IMR-90 (cell line): Measurements from ENCODE around the gene C1R. TPM values are rescaled to one million over a fixed set of nuclear protein-coding genes. Genes with fewer than 3 reads are reported as not detected.

Experiments
- ATAC-seq: fragments of 200-7000 bp; cut with Tn5 transposase; 2 replicates; pipeline ENCODE4 v1.9.1; 2020; ENCODE audit warnings: low read depth, mild to moderate bottlenecking, moderate library complexity
- BruUV-seq: library from RNA; stranded (reverse); fragments of 400-500 nt; replicated peaks from 2 replicates; lab custom pipeline; 2021; lab: Mats Ljungman, UMichigan
- CTCF ChIA-PET: fragments of 300-600 bp; formaldehyde crosslinking; extraction: SDS; loops from one replicate; lab custom pipeline; 2021; ENCODE audit warnings: antibody characterized with exemption; lab: Yijun Ruan, JAX
- POLR2A ChIA-PET: fragments of 300-600 bp; sonication (Branson Sonifier 250); formaldehyde crosslinking; loops from one replicate; lab custom pipeline; 2022; ENCODE audit warnings: antibody characterized with exemption; ENCODE audit not compliant: unreplicated experiment; lab: Charles Lee
- DNase-seq: peaks from one replicate; pipeline ENCODE4 v3.0.0; 2013
- H2AFZ ChIP-seq: replicated peaks from 2 replicates; pipeline ENCODE3; 2013; ENCODE audit warnings: low read length, mild to moderate bottlenecking; ENCODE audit not compliant: poor library complexity
- H2AK5ac ChIP-seq: 2 replicates; pipeline ENCODE4 v1.6.1; 2013; ENCODE audit warnings: low read depth, low read length, inconsistent platforms
- H2AK9ac ChIP-seq: replicated peaks from 2 replicates; pipeline ENCODE3; 2013; ENCODE audit warnings: mild to moderate bottlenecking, low read depth, low read length, moderate library complexity; ENCODE audit not compliant: poor library complexity
- H2BK120ac ChIP-seq: 2 replicates; pipeline ENCODE4 v1.6.1; 2013; ENCODE audit warnings: low read depth, low read length, inconsistent platforms
- H2BK15ac ChIP-seq: 3 replicates; pipeline ENCODE4 v1.6.1; 2013; ENCODE audit warnings: low read depth, low read length, inconsistent platforms
- H2BK20ac ChIP-seq: 2 replicates; pipeline ENCODE4 v1.6.1; 2013; ENCODE audit warnings: low read depth, mild to moderate bottlenecking, inconsistent platforms, low read length, moderate library complexity
- H2BK5ac ChIP-seq: 2 replicates; pipeline ENCODE4 v1.6.1; 2013; ENCODE audit warnings: mild to moderate bottlenecking, low read depth, low read length, inconsistent platforms; ENCODE audit not compliant: poor library complexity, severe bottlenecking
- H3K14ac ChIP-seq: replicated peaks from 2 replicates; pipeline ENCODE4 v1.6.1; 2013; ENCODE audit warnings: low read depth, low read length, inconsistent platforms
- H3K18ac ChIP-seq: 2 replicates; pipeline ENCODE4 v1.6.1; 2013; ENCODE audit warnings: low read depth, low read length, control low read depth
- H3K23ac ChIP-seq: 2 replicates; pipeline ENCODE4 v1.6.1; 2013; ENCODE audit warnings: low read depth, low read length, inconsistent platforms
- H3K27ac ChIP-seq: 2 replicates; pipeline ENCODE4 v1.5.1; 2013; ENCODE audit warnings: mild to moderate bottlenecking, control low read depth, low read length; ENCODE audit not compliant: insufficient read depth
- H3K27me3 ChIP-seq: 2 replicates; pipeline ENCODE4 v1.6.1; 2013; ENCODE audit warnings: low read length; ENCODE audit not compliant: control insufficient read depth, insufficient read depth
- H3K36me3 ChIP-seq: 2 replicates; pipeline ENCODE4 v1.6.1; 2013; ENCODE audit warnings: low read length, mixed read lengths; ENCODE audit not compliant: control insufficient read depth, insufficient read depth
- H3K4ac ChIP-seq: 2 replicates; pipeline ENCODE4 v1.6.1; 2013; ENCODE audit warnings: low read depth, low read length, inconsistent platforms
- H3K4me1 ChIP-seq: 2 replicates; pipeline ENCODE4 v1.6.1; 2013; ENCODE audit warnings: low read length, mixed read lengths; ENCODE audit not compliant: control insufficient read depth, insufficient read depth
- H3K4me2 ChIP-seq: 2 replicates; pipeline ENCODE4 v1.6.1; 2013; ENCODE audit warnings: low read depth, mild to moderate bottlenecking, control low read depth, low read length, moderate library complexity
- H3K4me3 ChIP-seq: 2 replicates; pipeline ENCODE4 v1.5.1; 2013; ENCODE audit warnings: low read depth, mild to moderate bottlenecking, control low read depth, low read length, moderate library complexity; ENCODE audit not compliant: insufficient read depth
- H3K56ac ChIP-seq: 2 replicates; pipeline ENCODE4 v1.6.1; 2013; ENCODE audit warnings: low read length, inconsistent platforms; ENCODE audit not compliant: insufficient read depth; ENCODE audit errors: extremely low read depth
- H3K79me1 ChIP-seq, 2 experiments: 2 replicates each; pipeline ENCODE4 v1.6.1; 2013; ENCODE audit warnings: low read length in 2 of 2, inconsistent platforms in 1 of 2, low read depth in 1 of 2
- H3K9ac ChIP-seq: 2 replicates; pipeline ENCODE4 v1.6.1; 2013; ENCODE audit warnings: low read depth, low read length, control low read depth
- H3K9me1 ChIP-seq: 2 replicates; pipeline ENCODE4 v1.6.1; 2013; ENCODE audit warnings: low read length, inconsistent platforms; ENCODE audit not compliant: insufficient read depth
- H3K9me3 ChIP-seq: 2 replicates; pipeline ENCODE4 v1.6.1; 2013; ENCODE audit warnings: low read length; ENCODE audit not compliant: control insufficient read depth, insufficient read depth
- H4K20me1 ChIP-seq: 2 replicates; pipeline ENCODE4 v1.6.1; 2013; ENCODE audit warnings: low read length, inconsistent platforms; ENCODE audit not compliant: insufficient read depth
- H4K5ac ChIP-seq: 2 replicates; pipeline ENCODE4 v1.6.1; 2013; ENCODE audit warnings: mild to moderate bottlenecking, low read depth, low read length, control low read depth
- H4K8ac ChIP-seq, 2 experiments: 2 replicates each; pipeline ENCODE4 v1.6.1; 2013; ENCODE audit warnings: low read depth in 2 of 2, low read length in 2 of 2, control low read depth in 1 of 2, inconsistent platforms in 1 of 2
- H4K91ac ChIP-seq: 2 replicates; pipeline ENCODE4 v1.6.1; 2013; ENCODE audit warnings: low read depth, low read length, inconsistent platforms; ENCODE audit not compliant: insufficient read depth
- BHLHE40 ChIP-seq: fragments of 150-350 bp; IDR thresholded peaks from 2 replicates; pipeline ENCODE4 v1.6.1; 2016; ENCODE audit warnings: mild to moderate bottlenecking, low read depth, low read length
- MAFK ChIP-seq: IDR thresholded peaks from 2 replicates; pipeline ENCODE4 v1.6.1; 2012; ENCODE audit warnings: low read depth, low read length, improper control_type of control experiment
- RCOR1 ChIP-seq: IDR thresholded peaks from 2 replicates; pipeline ENCODE4 v1.6.1; 2012; ENCODE audit warnings: mild to moderate bottlenecking, low read length, improper control_type of control experiment; ENCODE audit not compliant: insufficient replicate concordance
- WGBS, 2 experiments: methylation state at CpG; one replicate each; pipeline versions ENCODE4 v1.1.5 to v1.1.7; 2013; ENCODE audit warnings: missing lambda C conversion rate in 2 of 2; ENCODE audit not compliant: insufficient read length in 1 of 2; ENCODE audit errors: extremely low coverage in 2 of 2; 5-methylcytosine and 5-hydroxymethylcytosine counted together
- dilution Hi-C: fragments of 300-500 bp; cut with HindIII; formaldehyde crosslinking; loops from one replicate; pipeline ENCODE4 v1.14.3; 2018; ENCODE audit warnings: low sequenced_read_pairs; ENCODE audit not compliant: unreplicated experiment
- in situ Hi-C: fragments of 300-500 bp; cut with MboI; formaldehyde crosslinking; loops from 3 replicates; pipeline ENCODE4 v1.14.3; 2019; ENCODE audit warnings: low sequenced_read_pairs, inconsistent platforms, mixed read lengths
- intact Hi-C: fragments of 100-400 bp; cut with micrococcal nuclease; formaldehyde crosslinking; loops from 2 replicates; pipeline ENCODE4 v1.10.0; 2022
- microRNA-seq, 2 experiments: library from miRNA; stranded (forward) in 1 of 2; unstranded in 1 of 2; fragments of 10-50 nt in 1 of 2; fragments of <30 nt in 1 of 2; gene quantifications in 1 of 2; microRNA quantifications in 1 of 2; one replicate each; pipeline versions ENCODE3 to v1.1.0; 2013 to 2020; ENCODE audit not compliant: insufficient read depth in 1 of 2, insufficient read length in 1 of 2, unreplicated experiment in 1 of 2
- polyA plus RNA-seq, 3 experiments: library from polyadenylated mRNA; depleted of rRNA; stranded (reverse); fragments of >200 nt; gene quantifications; 2 replicates each; pipeline ENCODE4 v1.2.3, GENCODE V29; 2012; ENCODE audit warnings: low replicate concordance in 1 of 3
- small RNA-seq, 5 experiments: library from RNA; depleted of rRNA; stranded (forward); fragments of <200 nt; gene quantifications; one replicate each; pipeline ENCODE3, GENCODE V24; 2012
- total RNA-seq: library from RNA; depleted of rRNA; stranded (reverse); fragments of >200 nt; gene quantifications from 2 replicates; pipeline ENCODE4 v1.2.3, GENCODE V29; 2012; rRNA removed

The C1R gene
- total and polyA plus RNA-seq, 2 of the 4 experiments (the other 2 are of a cell fraction), result 38.4 to 165 TPM

GRCh38 chr12:7031306-7031705 is 60.9 kb downstream of the C1R start:
- POLR2A ChIA-PET, result no interaction called here
- Histone ChIP-seq H2BK15ac (no peak overlapping the region), H3K27me3 (peaks cover 17% of the 10 kb centered on the region), H3K18ac (no peak overlapping the region), H3K36me3 (no peaks in the 10 kb centered on the region), H3K9ac (no peak overlapping the region), H3K23ac (no peak overlapping the region), H2BK5ac (no peak overlapping the region), H2AK5ac (no peak overlapping the region), H4K91ac (no peak overlapping the region), H4K5ac (no peak overlapping the region), H3K9me1 (no peaks in the 10 kb centered on the region), H4K20me1 (no peaks in the 10 kb centered on the region), H3K4me2 (no peak overlapping the region), H3K79me1 (no peaks in the 10 kb centered on the region), H3K9me3 (peaks cover 2% of the 10 kb centered on the region; the same call in 1 of the 2 replicates), H3K56ac (no peak overlapping the region), H3K4ac (no peak overlapping the region), H4K8ac (no peak overlapping the region), H2BK120ac (no peak overlapping the region), H3K4me1 (no peaks in the 10 kb centered on the region), H3K14ac (no peak overlapping the region), H2BK20ac (no peak overlapping the region), H2AK9ac (no peak overlapping the region), H3K4me3 (no peak overlapping the region), H3K27ac (no peak overlapping the region), H2AFZ (no peak overlapping the region)
- BruUV-seq, result no TSS peak
- intact Hi-C loops (no loop called here), in situ Hi-C loops (no loop called here), dilution Hi-C loops (no loop called here)
- DNase-seq (no peak), ATAC-seq (no peak)
- CTCF ChIA-PET, result interaction anchor here (0.7 kb wide), 1 partner anchor 82 kb away, joined by 3 read pairs; no protein-coding TSS in a partner anchor
- no CpG with 5 or more reads among the region's 6 CpGs for WGBS, 2 experiments
- TF ChIP-seq MAFK (no peak), RCOR1 (no peak), BHLHE40 (no peak)

Small RNA genes within 50 kb of the gene (microRNA-seq; reads per million reads assigned to microRNA genes)
- gene AC006512.1 (ENCODE audit: insufficient read depth, insufficient read length) (not detected), gene RNU6-485P (ENCODE audit: insufficient read depth, insufficient read length) (not detected)

Small RNA genes within 50 kb of the gene (small RNA-seq; reads per million reads assigned to genes)
- gene AC006512.1 (0 reads per million in 5 experiments), gene RNU6-485P (0 reads per million in 5 experiments)

Other genes starting within 250 kb of the C1R start
- 23.5 and 30.3 TPM in 2 replicates for gene CDCA3, start 241.2 kb downstream of the C1R start, total RNA-seq
- gene CDCA3, start 241.2 kb downstream of the C1R start, polyA plus RNA-seq (2012; rRNA removed), result 61.0 and 67.5 TPM in 2 replicates
- 119 and 125 TPM in 2 replicates for gene USP5, start 240.3 kb downstream of the C1R start, total RNA-seq
- gene USP5, start 240.3 kb downstream of the C1R start, polyA plus RNA-seq (2012; rRNA removed), result 67.7 and 69.7 TPM in 2 replicates
- 1,842 and 2,176 TPM in 2 replicates for gene TPI1, start 224.9 kb downstream of the C1R start, total RNA-seq
- 1,995 and 2,214 TPM in 2 replicates for gene TPI1, start 224.9 kb downstream of the C1R start, polyA plus RNA-seq (2012; rRNA removed)
- 1.1 and 1.3 TPM in 2 replicates for gene SPSB2, start 219.1 kb downstream of the C1R start, total RNA-seq
- 4.1 and 4.3 TPM in 2 replicates for gene SPSB2, start 219.1 kb downstream of the C1R start, polyA plus RNA-seq (2012; rRNA removed)
- 8.9 and 11.1 TPM in 2 replicates for gene LRRC23, start 187.6 kb downstream of the C1R start, total RNA-seq
- gene LRRC23, start 187.6 kb downstream of the C1R start, polyA plus RNA-seq (2012; rRNA removed), result 9.2 and 11.4 TPM in 2 replicates
- 20.8 and 28.3 TPM in 2 replicates for gene ENO2, start 177.9 kb downstream of the C1R start, total RNA-seq
- 81.5 and 92.8 TPM in 2 replicates for gene ENO2, start 177.9 kb downstream of the C1R start, polyA plus RNA-seq (2012; rRNA removed)
- gene ATN1, start 164.5 kb downstream of the C1R start, total RNA-seq, result 2.5 and 3.4 TPM in 2 replicates
- 58.7 and 59.8 TPM in 2 replicates for gene ATN1, start 164.5 kb downstream of the C1R start, polyA plus RNA-seq (2012; rRNA removed)
- gene RNU7-1, start 148.6 kb downstream of the C1R start, total RNA-seq, result not detected in 2 replicates
- not detected in 2 replicates for gene RNU7-1, start 148.6 kb downstream of the C1R start, polyA plus RNA-seq (2012; rRNA removed)
- gene C12orf57, start 148.4 kb downstream of the C1R start, total RNA-seq, result 197 and 238 TPM in 2 replicates
- 530 and 703 TPM in 2 replicates for gene C12orf57, start 148.4 kb downstream of the C1R start, polyA plus RNA-seq (2012; rRNA removed)
- gene PTPN6, start 141.1 kb downstream of the C1R start, total RNA-seq, result under 0.01 TPM in 1 of 2 replicates, not detected in the other
- gene PTPN6, start 141.1 kb downstream of the C1R start, polyA plus RNA-seq (2012; rRNA removed), result 0.14 TPM in 1 of 2 replicates, not detected in the other
- 219 and 240 TPM in 2 replicates for gene PHB2, start 121.8 kb downstream of the C1R start, total RNA-seq
- 286 and 298 TPM in 2 replicates for gene PHB2, start 121.8 kb downstream of the C1R start, polyA plus RNA-seq (2012; rRNA removed)
- 43.6 and 66.1 TPM in 2 replicates for gene EMG1, start 121.5 kb downstream of the C1R start, total RNA-seq
- 37.5 and 43.1 TPM in 2 replicates for gene EMG1, start 121.5 kb downstream of the C1R start, polyA plus RNA-seq (2012; rRNA removed)
- 6.4 and 7.0 TPM in 2 replicates for gene LPCAT3, start 74.0 kb downstream of the C1R start, total RNA-seq
- 17.4 and 18.6 TPM in 2 replicates for gene LPCAT3, start 74.0 kb downstream of the C1R start, polyA plus RNA-seq (2012; rRNA removed)
- 34.4 and 49.6 TPM in 2 replicates for gene C1S, start 31.7 kb downstream of the C1R start, total RNA-seq
- 64.1 and 85.4 TPM in 2 replicates for gene C1S, start 31.7 kb downstream of the C1R start, polyA plus RNA-seq (2012; rRNA removed)
- 7.5 and 9.1 TPM in 2 replicates for gene C1RL, start 16.8 kb upstream of the C1R start, total RNA-seq
- 12.0 and 12.3 TPM in 2 replicates for gene C1RL, start 16.8 kb upstream of the C1R start, polyA plus RNA-seq (2012; rRNA removed)
- gene RBP5, start 36.4 kb upstream of the C1R start, total RNA-seq, result not detected in 2 replicates
- gene RBP5, start 36.4 kb upstream of the C1R start, polyA plus RNA-seq (2012; rRNA removed), result 0.15 TPM in 1 of 2 replicates, not detected in the other
- 4.1 and 5.3 TPM in 2 replicates for gene CLSTN3, start 37.9 kb upstream of the C1R start, total RNA-seq
- 14.5 and 16.4 TPM in 2 replicates for gene CLSTN3, start 37.9 kb upstream of the C1R start, polyA plus RNA-seq (2012; rRNA removed)
- gene PEX5, start 97.2 kb upstream of the C1R start, total RNA-seq, result 18.3 and 18.6 TPM in 2 replicates
- gene PEX5, start 97.2 kb upstream of the C1R start, polyA plus RNA-seq (2012; rRNA removed), result 13.6 and 14.4 TPM in 2 replicates
- not detected in 2 replicates for gene ACSM4, start 211.6 kb upstream of the C1R start, total RNA-seq
- gene ACSM4, start 211.6 kb upstream of the C1R start, polyA plus RNA-seq (2012; rRNA removed), result not detected in 2 replicates